SK-N-SH (cell line): ENCODE results near the gene GALK2. TPM values are rescaled to one million over a fixed set of nuclear protein-coding genes. Genes with fewer than 3 reads are reported as not detected.

Experiments
- CTCF ChIA-PET: fragments of 300-600, 350-600 bp; formaldehyde crosslinking; extraction: SDS; loops from one replicate; lab custom pipeline; 2021; lab: Yijun Ruan, JAX
- POLR2A ChIA-PET: fragments of 350-600 bp; sonication (Branson Sonifier 250); formaldehyde crosslinking; extraction: SDS; loops from one replicate; lab custom pipeline; 2020; ENCODE audit warnings: antibody characterized with exemption, inconsistent platforms; lab: Yijun Ruan, JAX
- DNase-seq: peaks from one replicate; pipeline ENCODE4 v3.0.0; 2012
- H2AFZ ChIP-seq: fragments of 200-600 bp; sonication (generic); 2 replicates; pipeline ENCODE4 v1.8.1; 2016; ENCODE audit warnings: antibody characterized with exemption, mild to moderate bottlenecking, low read depth
- H3F3A ChIP-seq: fragments of 200-600 bp; sonication (generic); replicated peaks from 2 replicates; pipeline ENCODE3; 2016; ENCODE audit warnings: antibody characterized with exemption, mild to moderate bottlenecking; ENCODE audit not compliant: insufficient read depth
- H3K27ac ChIP-seq, 2 experiments: fragments of 200-500 bp in 1 of 2; fragments of 200-600 bp in 1 of 2; sonication (Bioruptor generic) in 1 of 2; sonication (generic), shearing (Covaris generic) in 1 of 2; 2 replicates each; pipeline versions ENCODE4 v1.5.1 to v1.6.1; 2014 to 2016; ENCODE audit warnings: low read depth in 2 of 2, inconsistent platforms in 1 of 2, low read length in 1 of 2, mild to moderate bottlenecking in 1 of 2, mixed read lengths in 1 of 2
- H3K27me3 ChIP-seq: fragments of 200-600 bp; sonication (generic), shearing (Covaris generic); 2 replicates; pipeline ENCODE4 v1.6.1; 2016; ENCODE audit warnings: mixed run types; ENCODE audit not compliant: insufficient read depth
- H3K36me3 ChIP-seq, 2 experiments: fragments of 200-500 bp in 1 of 2; fragments of 200-600 bp in 1 of 2; sonication (Bioruptor generic) in 1 of 2; sonication (generic) in 1 of 2; replicated peaks in 1 of 2; 2 replicates each; pipeline versions ENCODE3 to v1.5.1; 2014 to 2016; ENCODE audit warnings: low read length in 1 of 2, mild to moderate bottlenecking in 1 of 2; ENCODE audit not compliant: insufficient read depth in 2 of 2, control insufficient read depth in 1 of 2
- H3K4me1 ChIP-seq, 2 experiments: fragments of 200-500 bp in 1 of 2; fragments of 200-600 bp in 1 of 2; sonication (Bioruptor generic) in 1 of 2; sonication (generic), shearing (Covaris generic) in 1 of 2; 2 replicates each; pipeline versions ENCODE4 v1.5.1 to v1.6.1; 2014 to 2016; ENCODE audit warnings: low read depth in 1 of 2, low read length in 1 of 2, mixed run types in 1 of 2; ENCODE audit not compliant: insufficient read depth in 2 of 2, control insufficient read depth in 1 of 2
- H3K4me2 ChIP-seq: fragments of 200-600 bp; sonication (generic), shearing (Covaris generic); 2 replicates; pipeline ENCODE4 v1.6.1; 2017; ENCODE audit warnings: mixed run types
- H3K4me3 ChIP-seq, 2 experiments: fragments of 200-500 bp in 1 of 2; fragments of 200-600 bp in 1 of 2; sonication (Bioruptor generic) in 1 of 2; sonication (generic), shearing (Covaris generic) in 1 of 2; 2 replicates each; pipeline versions ENCODE4 v1.5.1 to v1.8.1; 2014 to 2016; ENCODE audit warnings: low read depth in 2 of 2, inconsistent platforms in 1 of 2, low read length in 1 of 2, mild to moderate bottlenecking in 1 of 2, mixed read lengths in 1 of 2, moderate library complexity in 1 of 2
- H3K79me2 ChIP-seq: fragments of 200-600 bp; sonication (generic); 2 replicates; pipeline ENCODE4 v1.8.1; 2017; ENCODE audit warnings: mild to moderate bottlenecking; ENCODE audit not compliant: insufficient read depth
- H3K9ac ChIP-seq: fragments of 200-600 bp; sonication (generic); 2 replicates; pipeline ENCODE4 v1.6.1; 2017; ENCODE audit warnings: mixed run types
- H3K9me2 ChIP-seq: fragments of 200-600 bp; sonication (generic); 2 replicates; pipeline ENCODE4 v1.6.1; 2017; ENCODE audit warnings: mixed run types
- H3K9me3 ChIP-seq: fragments of 200-600 bp; sonication (generic); 2 replicates; pipeline ENCODE4 v1.6.1; 2017; ENCODE audit warnings: mixed run types, mild to moderate bottlenecking, moderate library complexity
- H4K20me1 ChIP-seq: fragments of 200-600 bp; sonication (generic); 2 replicates; pipeline ENCODE4 v1.6.1; 2017; ENCODE audit warnings: mild to moderate bottlenecking, mixed run types; ENCODE audit not compliant: insufficient read depth
- ELF1 ChIP-seq: IDR thresholded peaks from 2 replicates; pipeline ENCODE4 v1.4.0; 2012
- EP300 ChIP-seq, 2 experiments: IDR thresholded peaks; 2 replicates each; pipeline versions ENCODE4 v1.4.0 to v1.6.1; 2012; ENCODE audit warnings: borderline replicate concordance in 1 of 2, low read depth in 1 of 2, low read length in 1 of 2
- FOSL2 ChIP-seq: IDR thresholded peaks from 2 replicates; pipeline ENCODE4 v1.4.0; 2012; ENCODE audit warnings: low read depth, mild to moderate bottlenecking, moderate library complexity, borderline replicate concordance
- FOXJ3 ChIP-seq: sonication (generic); formaldehyde crosslinking; IDR thresholded peaks from 2 replicates; pipeline ENCODE4 v1.5.1; 2020; ENCODE audit warnings: mild to moderate bottlenecking, missing genetic modification reagents
- FOXM1 ChIP-seq: IDR thresholded peaks from 2 replicates; pipeline ENCODE4 v1.4.0; 2012; ENCODE audit warnings: low read depth, mild to moderate bottlenecking
- GABPA ChIP-seq: IDR thresholded peaks from 2 replicates; pipeline ENCODE4 v1.4.0; 2012; ENCODE audit warnings: low read depth, mild to moderate bottlenecking
- GATA2 ChIP-seq: sonication (generic); formaldehyde crosslinking; IDR thresholded peaks from 2 replicates; pipeline ENCODE4 v1.5.0; 2020; ENCODE audit warnings: mild to moderate bottlenecking, missing genetic modification reagents
- MXI1 ChIP-seq: IDR thresholded peaks from 2 replicates; pipeline ENCODE4 v1.6.1; 2012; ENCODE audit warnings: mild to moderate bottlenecking, low read depth, low read length, improper control_type of control experiment
- NFIC ChIP-seq: IDR thresholded peaks from 2 replicates; pipeline ENCODE4 v1.4.0; 2012; ENCODE audit warnings: borderline replicate concordance
- POLR2AphosphoS5 ChIP-seq: IDR thresholded peaks from 2 replicates; pipeline ENCODE4 v1.6.1; 2012; ENCODE audit warnings: low read depth, low read length
- RAD21 ChIP-seq: IDR thresholded peaks from 2 replicates; pipeline ENCODE4 v1.6.1; 2012; ENCODE audit warnings: mild to moderate bottlenecking, low read length
- RCOR1 ChIP-seq: fragments of 150-350 bp; IDR thresholded peaks from 2 replicates; pipeline ENCODE4 v1.6.1; 2017; ENCODE audit warnings: antibody characterized with exemption, low read length
- RFX5 ChIP-seq: IDR thresholded peaks from 2 replicates; pipeline ENCODE4 v1.6.1; 2012; ENCODE audit warnings: mild to moderate bottlenecking, improper control_type of control experiment, low read length
- RXRA ChIP-seq: IDR thresholded peaks from 2 replicates; pipeline ENCODE4 v1.4.0; 2012; ENCODE audit warnings: low read depth, mild to moderate bottlenecking, borderline replicate concordance
- SIN3A ChIP-seq: IDR thresholded peaks from 2 replicates; pipeline ENCODE4 v1.6.1; 2012; ENCODE audit warnings: low read depth, mild to moderate bottlenecking, low read length, moderate library complexity, borderline replicate concordance
- SMC3 ChIP-seq: IDR thresholded peaks from 2 replicates; pipeline ENCODE4 v1.6.1; 2012; ENCODE audit warnings: low read depth, low read length, improper control_type of control experiment
- TCF12 ChIP-seq: IDR thresholded peaks from 2 replicates; pipeline ENCODE4 v1.4.0; 2012
- YY1 ChIP-seq: IDR thresholded peaks from 2 replicates; pipeline ENCODE4 v1.4.0; 2012; ENCODE audit warnings: low read depth, mild to moderate bottlenecking
- polyA plus RNA-seq, 3 experiments: library from polyadenylated mRNA; depleted of rRNA; stranded (reverse); fragments of >200 nt; gene quantifications; 2 replicates each; pipeline ENCODE4 v1.2.3, GENCODE V29; 2012
- TF ChIP-seq, protein P1 (sequence below): fragments of 150-350 bp; IDR thresholded peaks from 2 replicates; pipeline ENCODE4 v1.6.1; 2016; ENCODE audit warnings: mild to moderate bottlenecking, low read depth, low read length
- TF ChIP-seq, protein P2 (sequence below): IDR thresholded peaks from 2 replicates; pipeline ENCODE4; 2012
- TF ChIP-seq, protein P3 (sequence below): IDR thresholded peaks from 2 replicates; pipeline ENCODE4 v1.4.0; 2012; ENCODE audit warnings: low read depth, borderline replicate concordance
- TF ChIP-seq, protein P4 (sequence below): fragments of 200-600 bp; sonication (generic); IDR thresholded peaks from 2 replicates; pipeline ENCODE4 v1.6.1; 2017; ENCODE audit warnings: antibody characterized with exemption, mild to moderate bottlenecking, moderate library complexity
- TF ChIP-seq, protein P5 (sequence below): IDR thresholded peaks from 2 replicates; pipeline ENCODE4 v1.4.0; 2012; ENCODE audit warnings: low read depth
- TF ChIP-seq, protein P6 (sequence below): fragments of 150-350 bp; IDR thresholded peaks from 2 replicates; pipeline ENCODE4 v1.6.1; 2017; ENCODE audit warnings: antibody characterized with exemption, low read length, low read depth, borderline replicate concordance

Gene GALK2
- polyA plus RNA-seq, 1 of the 3 experiments (the other 2 are of a cell fraction) = 19.0 TPM

DNA sequence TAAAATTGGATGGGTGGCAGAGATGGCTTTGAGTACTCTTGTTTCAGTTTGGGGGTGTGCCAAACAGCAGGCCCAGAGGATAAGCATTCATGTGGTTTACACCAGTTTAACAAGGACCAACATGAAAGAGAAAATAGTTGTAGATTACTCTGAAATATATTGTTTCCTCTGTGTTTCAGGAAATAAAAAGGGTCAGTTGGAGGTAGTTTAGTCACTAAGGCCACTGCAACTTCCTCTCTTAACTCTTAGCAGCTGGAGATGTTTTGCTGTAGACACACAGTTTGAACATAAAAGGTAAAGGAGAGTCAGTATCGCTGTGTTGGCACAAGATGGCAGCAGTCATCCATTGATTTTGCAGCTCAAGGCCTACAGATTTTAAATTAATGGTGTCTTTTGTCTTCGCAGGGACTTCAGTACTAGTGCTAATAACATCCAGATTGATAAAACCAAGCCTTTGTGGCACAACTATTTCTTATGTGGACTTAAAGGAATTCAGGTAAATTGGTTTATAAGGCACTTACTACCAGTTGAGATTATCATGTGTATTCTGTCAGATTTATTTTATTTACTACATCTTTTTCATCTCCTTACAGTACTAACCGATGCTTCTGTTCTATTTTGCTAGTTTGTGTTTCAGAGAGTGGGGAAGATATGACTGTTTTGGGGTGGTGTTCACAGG lies 65.5 kb downstream of the GALK2 start (continued):
- TF ChIP-seq, protein P1, sequence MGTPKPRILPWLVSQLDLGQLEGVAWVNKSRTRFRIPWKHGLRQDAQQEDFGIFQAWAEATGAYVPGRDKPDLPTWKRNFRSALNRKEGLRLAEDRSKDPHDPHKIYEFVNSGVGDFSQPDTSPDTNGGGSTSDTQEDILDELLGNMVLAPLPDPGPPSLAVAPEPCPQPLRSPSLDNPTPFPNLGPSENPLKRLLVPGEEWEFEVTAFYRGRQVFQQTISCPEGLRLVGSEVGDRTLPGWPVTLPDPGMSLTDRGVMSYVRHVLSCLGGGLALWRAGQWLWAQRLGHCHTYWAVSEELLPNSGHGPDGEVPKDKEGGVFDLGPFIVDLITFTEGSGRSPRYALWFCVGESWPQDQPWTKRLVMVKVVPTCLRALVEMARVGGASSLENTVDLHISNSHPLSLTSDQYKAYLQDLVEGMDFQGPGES = no peak
- no peak for TF ChIP-seq NFIC

DNA sequence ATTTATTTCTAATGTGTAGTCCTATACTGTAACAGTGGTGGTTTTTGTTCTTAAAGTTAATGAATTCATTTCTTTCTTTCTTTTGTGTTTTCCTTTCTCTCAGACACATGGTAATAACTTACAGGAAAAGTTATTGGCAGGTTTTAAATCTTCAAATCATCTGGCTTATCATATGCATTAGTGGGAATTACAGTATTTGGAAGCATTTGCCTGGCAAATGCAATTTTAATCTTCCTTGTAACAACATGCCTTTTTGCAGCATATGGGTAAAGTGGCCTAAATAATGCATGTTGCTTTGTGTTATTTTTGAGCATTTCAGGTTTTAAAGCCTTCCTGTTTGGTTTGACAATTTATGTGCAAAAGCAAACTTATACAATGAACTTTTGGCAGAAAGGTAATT lies 66.8 kb downstream of the GALK2 start:
- peaks cover 28 to 33% of the 10 kb centered on the region in 2 experiments; a peak in 3 of 4 replicates for H3K4me1 ChIP-seq
- peaks cover 3 to 8% of the 10 kb centered on the region in 2 experiments for H3K36me3 ChIP-seq
- CTCF ChIA-PET = interaction anchor here (1.2 to 6.0 kb wide), 21 partner anchors 7 to 1079 kb away, joined by 3 to 116 read pairs (median 11); partner anchors contain the start of gene FGF7
- H4K20me1 ChIP-seq = no peaks in the 10 kb centered on the region
- H2AFZ ChIP-seq = no peak overlapping the region
- H3K27me3 ChIP-seq = no peaks in the 10 kb centered on the region
- H3F3A ChIP-seq = peaks cover 17% of the 10 kb centered on the region
- DNase-seq = no peak
- POLR2A ChIA-PET = no interaction called here
- peak overlapping the region in 1 of 2 experiments; percentile 86; a peak in 2 of 4 replicates for H3K27ac ChIP-seq
- H3K79me2 ChIP-seq = no peaks in the 10 kb centered on the region
- no peak overlapping the region for H3K9ac ChIP-seq
- no peaks in the 10 kb centered on the region for H3K9me3 ChIP-seq
- H3K9me2 ChIP-seq = no peaks in the 10 kb centered on the region
- H3K4me3 ChIP-seq = no peak overlapping the region
- no peak overlapping the region for H3K4me2 ChIP-seq
- TF ChIP-seq YY1 (no peak), GABPA (no peak), RAD21 (peak; percentile 30; the same call in 1 of the 2 replicates), RFX5 (no peak), SMC3 (no peak), RXRA (no peak), SIN3A (no peak), MXI1 (no peak), FOSL2 (no peak), ELF1 (no peak), TCF12 (0 out of 2 replicates have a peak, but pooled peaks have one; percentile 9), EP300 (IDR thresholded peaks at IDR 0.05; ENCODE audit: borderline replicate concordance in 1 of 2, low read depth in 1 of 2, low read length in 1 of 2) (peak in 1 of 2 experiments; percentile 87; a peak in 2 of 4 replicates), RCOR1 (peak; percentile 60; the same call in 1 of the 2 replicates), FOXJ3 (CRISPR knock-in tag) (no peak), GATA2 (CRISPR knock-in tag) (peak; percentile 57), POLR2AphosphoS5 (no peak), FOXM1 (no peak)
- TF ChIP-seq, protein P1 = no peak
- TF ChIP-seq, protein P2, sequence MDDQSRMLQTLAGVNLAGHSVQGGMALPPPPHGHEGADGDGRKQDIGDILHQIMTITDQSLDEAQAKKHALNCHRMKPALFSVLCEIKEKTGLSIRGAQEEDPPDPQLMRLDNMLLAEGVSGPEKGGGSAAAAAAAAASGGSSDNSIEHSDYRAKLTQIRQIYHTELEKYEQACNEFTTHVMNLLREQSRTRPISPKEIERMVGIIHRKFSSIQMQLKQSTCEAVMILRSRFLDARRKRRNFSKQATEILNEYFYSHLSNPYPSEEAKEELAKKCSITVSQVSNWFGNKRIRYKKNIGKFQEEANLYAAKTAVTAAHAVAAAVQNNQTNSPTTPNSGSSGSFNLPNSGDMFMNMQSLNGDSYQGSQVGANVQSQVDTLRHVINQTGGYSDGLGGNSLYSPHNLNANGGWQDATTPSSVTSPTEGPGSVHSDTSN = no peak
- TF ChIP-seq, protein P3, sequence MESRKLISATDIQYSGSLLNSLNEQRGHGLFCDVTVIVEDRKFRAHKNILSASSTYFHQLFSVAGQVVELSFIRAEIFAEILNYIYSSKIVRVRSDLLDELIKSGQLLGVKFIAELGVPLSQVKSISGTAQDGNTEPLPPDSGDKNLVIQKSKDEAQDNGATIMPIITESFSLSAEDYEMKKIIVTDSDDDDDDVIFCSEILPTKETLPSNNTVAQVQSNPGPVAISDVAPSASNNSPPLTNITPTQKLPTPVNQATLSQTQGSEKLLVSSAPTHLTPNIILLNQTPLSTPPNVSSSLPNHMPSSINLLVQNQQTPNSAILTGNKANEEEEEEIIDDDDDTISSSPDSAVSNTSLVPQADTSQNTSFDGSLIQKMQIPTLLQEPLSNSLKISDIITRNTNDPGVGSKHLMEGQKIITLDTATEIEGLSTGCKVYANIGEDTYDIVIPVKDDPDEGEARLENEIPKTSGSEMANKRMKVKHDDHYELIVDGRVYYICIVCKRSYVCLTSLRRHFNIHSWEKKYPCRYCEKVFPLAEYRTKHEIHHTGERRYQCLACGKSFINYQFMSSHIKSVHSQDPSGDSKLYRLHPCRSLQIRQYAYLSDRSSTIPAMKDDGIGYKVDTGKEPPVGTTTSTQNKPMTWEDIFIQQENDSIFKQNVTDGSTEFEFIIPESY = no peak
- TF ChIP-seq, protein P4, sequence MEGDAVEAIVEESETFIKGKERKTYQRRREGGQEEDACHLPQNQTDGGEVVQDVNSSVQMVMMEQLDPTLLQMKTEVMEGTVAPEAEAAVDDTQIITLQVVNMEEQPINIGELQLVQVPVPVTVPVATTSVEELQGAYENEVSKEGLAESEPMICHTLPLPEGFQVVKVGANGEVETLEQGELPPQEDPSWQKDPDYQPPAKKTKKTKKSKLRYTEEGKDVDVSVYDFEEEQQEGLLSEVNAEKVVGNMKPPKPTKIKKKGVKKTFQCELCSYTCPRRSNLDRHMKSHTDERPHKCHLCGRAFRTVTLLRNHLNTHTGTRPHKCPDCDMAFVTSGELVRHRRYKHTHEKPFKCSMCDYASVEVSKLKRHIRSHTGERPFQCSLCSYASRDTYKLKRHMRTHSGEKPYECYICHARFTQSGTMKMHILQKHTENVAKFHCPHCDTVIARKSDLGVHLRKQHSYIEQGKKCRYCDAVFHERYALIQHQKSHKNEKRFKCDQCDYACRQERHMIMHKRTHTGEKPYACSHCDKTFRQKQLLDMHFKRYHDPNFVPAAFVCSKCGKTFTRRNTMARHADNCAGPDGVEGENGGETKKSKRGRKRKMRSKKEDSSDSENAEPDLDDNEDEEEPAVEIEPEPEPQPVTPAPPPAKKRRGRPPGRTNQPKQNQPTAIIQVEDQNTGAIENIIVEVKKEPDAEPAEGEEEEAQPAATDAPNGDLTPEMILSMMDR = no peak
- TF ChIP-seq, protein P5, sequence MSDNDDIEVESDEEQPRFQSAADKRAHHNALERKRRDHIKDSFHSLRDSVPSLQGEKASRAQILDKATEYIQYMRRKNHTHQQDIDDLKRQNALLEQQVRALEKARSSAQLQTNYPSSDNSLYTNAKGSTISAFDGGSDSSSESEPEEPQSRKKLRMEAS = no peak
- TF ChIP-seq, protein P6, sequence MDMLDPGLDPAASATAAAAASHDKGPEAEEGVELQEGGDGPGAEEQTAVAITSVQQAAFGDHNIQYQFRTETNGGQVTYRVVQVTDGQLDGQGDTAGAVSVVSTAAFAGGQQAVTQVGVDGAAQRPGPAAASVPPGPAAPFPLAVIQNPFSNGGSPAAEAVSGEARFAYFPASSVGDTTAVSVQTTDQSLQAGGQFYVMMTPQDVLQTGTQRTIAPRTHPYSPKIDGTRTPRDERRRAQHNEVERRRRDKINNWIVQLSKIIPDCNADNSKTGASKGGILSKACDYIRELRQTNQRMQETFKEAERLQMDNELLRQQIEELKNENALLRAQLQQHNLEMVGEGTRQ = no peak
